Measurements from ENCODE around the gene PTPRJ. TPM values are rescaled to one million over a fixed set of nuclear protein-coding genes. Genes with fewer than 3 reads are reported as not detected.
A peak's percentile ranks its signal among the peaks of the same experiment; 100 is the strongest.

The PTPRJ gene
- total and polyA plus RNA-seq, 9 of the 15 experiments (the other 6 are each of a cell fraction or from before 2014, with no cell fraction given), result 0.56 to 10.7 (median 4.8) TPM

DNA sequence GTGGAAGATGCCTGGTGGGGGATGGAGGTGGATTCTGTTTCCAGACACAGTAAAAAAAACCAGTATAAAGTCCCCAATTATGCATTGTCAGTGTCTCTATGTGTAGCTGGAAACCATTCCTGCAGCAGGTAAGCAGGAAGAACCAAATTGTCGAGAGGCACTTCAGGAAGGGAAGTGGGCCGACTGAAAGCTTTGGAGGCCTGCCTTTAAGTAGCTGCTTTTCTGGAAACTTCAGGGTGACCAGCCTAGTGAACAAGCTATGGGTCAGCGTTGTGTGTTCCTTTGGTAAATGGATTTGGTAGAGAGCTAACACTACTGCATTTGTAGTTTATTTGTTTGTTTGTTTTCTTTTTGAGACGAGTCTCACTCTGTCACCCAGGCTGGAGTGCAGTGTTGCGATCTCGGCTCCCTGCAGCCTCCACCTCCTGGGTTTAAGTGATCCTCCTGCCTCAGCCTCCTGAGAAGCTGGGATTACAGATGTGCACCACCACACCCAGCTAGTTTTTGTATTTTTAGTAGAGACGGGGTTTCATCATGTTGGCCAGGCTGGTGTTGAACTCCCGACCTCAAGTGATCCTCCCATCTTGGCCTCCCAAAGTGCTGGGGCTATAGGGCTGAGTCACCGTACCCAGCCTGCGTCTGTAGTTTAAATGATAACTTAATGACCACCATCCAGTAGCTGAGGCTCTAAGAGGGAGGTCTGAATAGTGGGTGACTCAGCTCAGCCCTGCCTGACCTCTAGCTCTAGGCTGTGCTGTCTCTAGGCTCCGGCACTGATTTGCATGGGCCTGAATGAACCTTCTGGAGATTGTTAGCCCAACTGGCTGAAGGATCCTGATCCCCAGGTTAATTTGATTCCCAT, 12.8 kb downstream of the PTPRJ start (continued):
- TF ChIP-seq HLTF (IDR thresholded peaks at IDR 0.05), result 0 out of 2 replicates have a peak, but pooled peaks have one; percentile 5
- TF ChIP-seq ZEB2 (IDR thresholded peaks at IDR 0.05), result 0 out of 2 replicates have a peak, but pooled peaks have one; percentile 58
- TF ChIP-seq FOXA3 (CRISPR knock-in tag; conservative IDR thresholded peaks at IDR 0.05 in 1 of 2, IDR thresholded peaks at IDR 0.05 in 1 of 2), result no peak
- TF ChIP-seq OTX1 (CRISPR knock-in tag; IDR thresholded peaks at IDR 0.05), result no peak
- TF ChIP-seq ZFP36 (IDR thresholded peaks at IDR 0.05; ENCODE audit: low read depth, low read length, partially characterized antibody), result no peak
- TF ChIP-seq TAF9B (IDR thresholded peaks at IDR 0.05; ENCODE audit: partially characterized antibody), result peak; percentile 28
- TF ChIP-seq RCOR1 (IDR thresholded peaks at IDR 0.05; ENCODE audit: borderline replicate concordance in 1 of 2, low read depth in 2 of 2, low read length in 2 of 2), result peak; percentile 87 to 95; a peak in 3 of 4 replicates
- TF ChIP-seq NFXL1 (CRISPR knock-in tag; IDR thresholded peaks at IDR 0.05), result no peak
- TF ChIP-seq, protein P1, sequence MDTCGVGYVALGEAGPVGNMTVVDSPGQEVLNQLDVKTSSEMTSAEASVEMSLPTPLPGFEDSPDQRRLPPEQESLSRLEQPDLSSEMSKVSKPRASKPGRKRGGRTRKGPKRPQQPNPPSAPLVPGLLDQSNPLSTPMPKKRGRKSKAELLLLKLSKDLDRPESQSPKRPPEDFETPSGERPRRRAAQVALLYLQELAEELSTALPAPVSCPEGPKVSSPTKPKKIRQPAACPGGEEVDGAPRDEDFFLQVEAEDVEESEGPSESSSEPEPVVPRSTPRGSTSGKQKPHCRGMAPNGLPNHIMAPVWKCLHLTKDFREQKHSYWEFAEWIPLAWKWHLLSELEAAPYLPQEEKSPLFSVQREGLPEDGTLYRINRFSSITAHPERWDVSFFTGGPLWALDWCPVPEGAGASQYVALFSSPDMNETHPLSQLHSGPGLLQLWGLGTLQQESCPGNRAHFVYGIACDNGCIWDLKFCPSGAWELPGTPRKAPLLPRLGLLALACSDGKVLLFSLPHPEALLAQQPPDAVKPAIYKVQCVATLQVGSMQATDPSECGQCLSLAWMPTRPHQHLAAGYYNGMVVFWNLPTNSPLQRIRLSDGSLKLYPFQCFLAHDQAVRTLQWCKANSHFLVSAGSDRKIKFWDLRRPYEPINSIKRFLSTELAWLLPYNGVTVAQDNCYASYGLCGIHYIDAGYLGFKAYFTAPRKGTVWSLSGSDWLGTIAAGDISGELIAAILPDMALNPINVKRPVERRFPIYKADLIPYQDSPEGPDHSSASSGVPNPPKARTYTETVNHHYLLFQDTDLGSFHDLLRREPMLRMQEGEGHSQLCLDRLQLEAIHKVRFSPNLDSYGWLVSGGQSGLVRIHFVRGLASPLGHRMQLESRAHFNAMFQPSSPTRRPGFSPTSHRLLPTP (IDR thresholded peaks at IDR 0.05; ENCODE audit: borderline replicate concordance, extremely low read depth, insufficient read length), result peak; percentile 38
- TF ChIP-seq, protein P2, sequence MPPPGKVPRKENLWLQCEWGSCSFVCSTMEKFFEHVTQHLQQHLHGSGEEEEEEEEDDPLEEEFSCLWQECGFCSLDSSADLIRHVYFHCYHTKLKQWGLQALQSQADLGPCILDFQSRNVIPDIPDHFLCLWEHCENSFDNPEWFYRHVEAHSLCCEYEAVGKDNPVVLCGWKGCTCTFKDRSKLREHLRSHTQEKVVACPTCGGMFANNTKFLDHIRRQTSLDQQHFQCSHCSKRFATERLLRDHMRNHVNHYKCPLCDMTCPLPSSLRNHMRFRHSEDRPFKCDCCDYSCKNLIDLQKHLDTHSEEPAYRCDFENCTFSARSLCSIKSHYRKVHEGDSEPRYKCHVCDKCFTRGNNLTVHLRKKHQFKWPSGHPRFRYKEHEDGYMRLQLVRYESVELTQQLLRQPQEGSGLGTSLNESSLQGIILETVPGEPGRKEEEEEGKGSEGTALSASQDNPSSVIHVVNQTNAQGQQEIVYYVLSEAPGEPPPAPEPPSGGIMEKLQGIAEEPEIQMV (tag; conservative IDR thresholded peaks at IDR 0.05; ENCODE audit: low read depth), result no peak
- no peak for TF ChIP-seq SETDB1 (IDR thresholded peaks at IDR 0.05; ENCODE audit: low read length)
- TF ChIP-seq, protein P3, sequence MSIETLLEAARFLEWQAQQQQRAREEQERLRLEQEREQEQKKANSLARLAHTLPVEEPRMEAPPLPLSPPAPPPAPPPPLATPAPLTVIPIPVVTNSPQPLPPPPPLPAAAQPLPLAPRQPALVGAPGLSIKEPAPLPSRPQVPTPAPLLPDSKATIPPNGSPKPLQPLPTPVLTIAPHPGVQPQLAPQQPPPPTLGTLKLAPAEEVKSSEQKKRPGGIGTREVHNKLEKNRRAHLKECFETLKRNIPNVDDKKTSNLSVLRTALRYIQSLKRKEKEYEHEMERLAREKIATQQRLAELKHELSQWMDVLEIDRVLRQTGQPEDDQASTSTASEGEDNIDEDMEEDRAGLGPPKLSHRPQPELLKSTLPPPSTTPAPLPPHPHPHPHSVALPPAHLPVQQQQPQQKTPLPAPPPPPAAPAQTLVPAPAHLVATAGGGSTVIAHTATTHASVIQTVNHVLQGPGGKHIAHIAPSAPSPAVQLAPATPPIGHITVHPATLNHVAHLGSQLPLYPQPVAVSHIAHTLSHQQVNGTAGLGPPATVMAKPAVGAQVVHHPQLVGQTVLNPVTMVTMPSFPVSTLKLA (conservative IDR thresholded peaks at IDR 0.05), result peak in 1 of 2 experiments; percentile 47; a peak in 1 of 4 replicates
- TF ChIP-seq ZNF134 (CRISPR knock-in tag; conservative IDR thresholded peaks at IDR 0.05), result no peak
- TF ChIP-seq NFE2L1 (tag; IDR thresholded peaks at IDR 0.05; ENCODE audit: borderline replicate concordance, low read depth), result 0 out of 2 replicates have a peak, but pooled peaks have one; percentile 29
- no peak for TF ChIP-seq KAT2B (IDR thresholded peaks at IDR 0.05; ENCODE audit: low read depth, low read length)
- TF ChIP-seq ZNF121 (CRISPR knock-in tag; conservative IDR thresholded peaks at IDR 0.05), result no peak
- no peak for TF ChIP-seq MCM5 (IDR thresholded peaks at IDR 0.05; ENCODE audit: low read depth)

Measured in K562 (cell line).